ENCODE data around the gene SLC2A14.
"Not testable (repeated sequence)": the region's sequence is repeated elsewhere in the genome, so short reads cannot be mapped to it uniquely, and the experiment has no call there.

SLC2A14 gene

DNA sequence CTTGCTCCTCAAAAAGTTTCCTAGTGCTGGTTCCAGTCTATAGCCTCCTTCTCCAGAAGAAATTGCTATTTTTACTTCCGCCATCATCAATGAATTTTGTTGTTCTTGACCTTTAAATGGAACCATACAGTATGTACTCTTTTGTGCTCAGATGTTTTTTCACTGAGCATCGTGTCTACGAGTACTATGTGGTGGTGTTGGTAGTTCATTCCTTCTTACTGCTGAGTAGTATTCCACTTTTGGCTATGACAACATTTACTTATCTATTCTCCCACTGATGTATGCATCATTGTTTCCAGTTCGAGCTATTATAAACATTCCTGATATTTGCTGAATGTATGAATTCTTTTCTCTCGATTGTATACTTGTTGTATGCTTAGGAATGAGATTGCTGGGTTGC is 28.6 kb downstream of the SLC2A14 start:
- no peaks in the 10 kb centered on the region for H3K9me2 ChIP-seq (replicated peaks; ENCODE audit: insufficient read depth, low read length)
- no peak overlapping the region for H3K4me3 ChIP-seq (ENCODE audit: low read length)
- no peak overlapping the region for H2AFZ ChIP-seq (ENCODE audit: low read length)
- DNase-seq, result no peak
- H3K79me2 ChIP-seq (ENCODE audit: low read length), result no peaks in the 10 kb centered on the region
- H3K36me3 ChIP-seq (replicated peaks; ENCODE audit: insufficient read depth, low read length), result no peaks in the 10 kb centered on the region
- no peak overlapping the region for H3K9ac ChIP-seq (ENCODE audit: low read length)
- no peak overlapping the region for H3K27ac ChIP-seq (ENCODE audit: low read length)
- H4K20me1 ChIP-seq (ENCODE audit: insufficient read depth, low read length), result no peaks in the 10 kb centered on the region
- H3F3A ChIP-seq (ENCODE audit: insufficient read depth, low read length), result no peaks in the 10 kb centered on the region
- H3K9me3 ChIP-seq (replicated peaks; ENCODE audit: insufficient read depth, low read length), result no peaks in the 10 kb centered on the region
- TF ChIP-seq EZH2 (optimal IDR thresholded peaks at IDR 0.05; ENCODE audit: low read depth, low read length) (no peak), EZH2phosphoT487 (IDR thresholded peaks at IDR 0.05; ENCODE audit: low read length) (no peak)
- TF ChIP-seq, protein P1, sequence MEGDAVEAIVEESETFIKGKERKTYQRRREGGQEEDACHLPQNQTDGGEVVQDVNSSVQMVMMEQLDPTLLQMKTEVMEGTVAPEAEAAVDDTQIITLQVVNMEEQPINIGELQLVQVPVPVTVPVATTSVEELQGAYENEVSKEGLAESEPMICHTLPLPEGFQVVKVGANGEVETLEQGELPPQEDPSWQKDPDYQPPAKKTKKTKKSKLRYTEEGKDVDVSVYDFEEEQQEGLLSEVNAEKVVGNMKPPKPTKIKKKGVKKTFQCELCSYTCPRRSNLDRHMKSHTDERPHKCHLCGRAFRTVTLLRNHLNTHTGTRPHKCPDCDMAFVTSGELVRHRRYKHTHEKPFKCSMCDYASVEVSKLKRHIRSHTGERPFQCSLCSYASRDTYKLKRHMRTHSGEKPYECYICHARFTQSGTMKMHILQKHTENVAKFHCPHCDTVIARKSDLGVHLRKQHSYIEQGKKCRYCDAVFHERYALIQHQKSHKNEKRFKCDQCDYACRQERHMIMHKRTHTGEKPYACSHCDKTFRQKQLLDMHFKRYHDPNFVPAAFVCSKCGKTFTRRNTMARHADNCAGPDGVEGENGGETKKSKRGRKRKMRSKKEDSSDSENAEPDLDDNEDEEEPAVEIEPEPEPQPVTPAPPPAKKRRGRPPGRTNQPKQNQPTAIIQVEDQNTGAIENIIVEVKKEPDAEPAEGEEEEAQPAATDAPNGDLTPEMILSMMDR (IDR thresholded peaks at IDR 0.05; ENCODE audit: low read length), result no peak
- no peaks in the 10 kb centered on the region for H3K4me1 ChIP-seq (ENCODE audit: low read length)
- no peaks in the 10 kb centered on the region for H3K27me3 ChIP-seq (replicated peaks; ENCODE audit: insufficient read depth, low read length)
- H3K4me2 ChIP-seq (ENCODE audit: low read depth, low read length), result no peak overlapping the region

DNA sequence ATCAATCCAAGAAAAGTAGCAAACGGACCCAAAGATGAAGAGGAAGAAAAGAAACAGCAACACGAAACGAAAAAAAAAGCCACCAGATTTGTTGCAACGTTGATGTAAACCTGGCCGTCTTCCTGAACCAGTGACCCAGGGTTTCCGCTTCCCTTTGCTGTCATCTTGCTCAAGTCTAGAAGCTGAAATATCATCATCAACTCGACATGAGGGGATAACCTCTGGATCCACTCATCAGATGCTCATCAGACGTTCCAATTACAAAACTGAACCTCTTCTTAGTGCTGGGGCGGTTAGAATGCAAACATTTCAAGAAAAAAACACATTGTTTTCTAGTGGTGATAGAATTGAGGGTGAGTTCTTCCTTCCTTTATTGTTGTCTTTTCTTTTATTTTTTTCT is 29.1 kb downstream of the SLC2A14 start:
- not testable (repeated sequence) for H3K27ac ChIP-seq (ENCODE audit: low read length); H3K4me1 ChIP-seq (ENCODE audit: low read length); H3K9me3 ChIP-seq (replicated peaks; ENCODE audit: insufficient read depth, low read length); H4K20me1 ChIP-seq (ENCODE audit: insufficient read depth, low read length); H3K4me3 ChIP-seq (ENCODE audit: low read length); H3K9me2 ChIP-seq (replicated peaks; ENCODE audit: insufficient read depth, low read length); DNase-seq; H3K27me3 ChIP-seq (replicated peaks; ENCODE audit: insufficient read depth, low read length); H3K4me2 ChIP-seq (ENCODE audit: low read depth, low read length); H3K79me2 ChIP-seq (ENCODE audit: low read length); H3K9ac ChIP-seq (ENCODE audit: low read length); H2AFZ ChIP-seq (ENCODE audit: low read length); H3K36me3 ChIP-seq (replicated peaks; ENCODE audit: insufficient read depth, low read length); H3F3A ChIP-seq (ENCODE audit: insufficient read depth, low read length)

DNA sequence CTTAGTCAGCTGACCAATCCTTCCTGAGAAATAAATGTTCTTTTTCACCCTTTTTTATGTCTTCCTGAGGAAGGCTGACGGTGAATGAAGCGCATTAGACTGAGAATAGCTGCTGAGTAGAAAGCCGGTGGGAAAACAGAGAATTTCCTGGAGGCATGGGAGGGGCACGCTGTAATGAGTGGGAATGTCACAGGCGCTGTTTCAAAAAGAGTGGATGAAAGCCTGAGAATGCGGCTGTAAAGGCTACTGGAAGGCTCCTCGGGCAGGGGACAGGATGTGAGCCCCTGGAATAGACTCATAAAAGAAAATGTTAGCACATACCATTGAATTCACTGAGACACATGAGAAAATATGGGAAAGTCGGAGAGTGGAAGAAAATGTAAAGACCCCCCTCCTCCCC is 29.6 kb downstream of the SLC2A14 start:
- not testable (repeated sequence) for H4K20me1 ChIP-seq (ENCODE audit: insufficient read depth, low read length); H3K4me2 ChIP-seq (ENCODE audit: low read depth, low read length); H3K27ac ChIP-seq (ENCODE audit: low read length); H3K27me3 ChIP-seq (replicated peaks; ENCODE audit: insufficient read depth, low read length); H3K9ac ChIP-seq (ENCODE audit: low read length); H3F3A ChIP-seq (ENCODE audit: insufficient read depth, low read length); DNase-seq; H3K9me2 ChIP-seq (replicated peaks; ENCODE audit: insufficient read depth, low read length); H3K4me1 ChIP-seq (ENCODE audit: low read length); H2AFZ ChIP-seq (ENCODE audit: low read length); H3K9me3 ChIP-seq (replicated peaks; ENCODE audit: insufficient read depth, low read length); H3K4me3 ChIP-seq (ENCODE audit: low read length); H3K36me3 ChIP-seq (replicated peaks; ENCODE audit: insufficient read depth, low read length); H3K79me2 ChIP-seq (ENCODE audit: low read length)

DNA sequence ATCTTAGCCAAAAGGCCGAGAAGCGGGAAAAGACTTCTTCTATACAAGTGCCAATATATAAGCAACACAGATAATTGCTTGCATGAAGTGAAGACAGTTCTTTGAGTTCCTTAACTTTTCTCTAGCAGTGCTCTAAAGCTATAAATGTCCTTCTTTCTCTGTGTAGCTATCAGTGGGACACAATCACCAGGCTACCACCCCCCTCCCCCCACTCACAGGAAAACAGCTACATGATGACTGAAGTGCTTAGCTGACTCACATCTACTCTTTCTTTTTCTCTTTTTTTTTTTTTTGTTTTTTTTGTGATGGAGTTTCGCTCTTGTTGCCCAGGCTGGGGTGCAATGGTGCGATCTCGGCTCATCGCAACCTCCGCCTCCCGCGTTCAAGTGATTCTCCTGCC is 30.3 kb downstream of the SLC2A14 start:
- not testable (repeated sequence) for DNase-seq; H3K4me3 ChIP-seq (ENCODE audit: low read length); H3K27me3 ChIP-seq (replicated peaks; ENCODE audit: insufficient read depth, low read length); H3K79me2 ChIP-seq (ENCODE audit: low read length); H3K27ac ChIP-seq (ENCODE audit: low read length); H3K4me2 ChIP-seq (ENCODE audit: low read depth, low read length); H4K20me1 ChIP-seq (ENCODE audit: insufficient read depth, low read length); H2AFZ ChIP-seq (ENCODE audit: low read length); H3F3A ChIP-seq (ENCODE audit: insufficient read depth, low read length); H3K9me2 ChIP-seq (replicated peaks; ENCODE audit: insufficient read depth, low read length); H3K9ac ChIP-seq (ENCODE audit: low read length); H3K9me3 ChIP-seq (replicated peaks; ENCODE audit: insufficient read depth, low read length); H3K4me1 ChIP-seq (ENCODE audit: low read length); H3K36me3 ChIP-seq (replicated peaks; ENCODE audit: insufficient read depth, low read length)

DNA sequence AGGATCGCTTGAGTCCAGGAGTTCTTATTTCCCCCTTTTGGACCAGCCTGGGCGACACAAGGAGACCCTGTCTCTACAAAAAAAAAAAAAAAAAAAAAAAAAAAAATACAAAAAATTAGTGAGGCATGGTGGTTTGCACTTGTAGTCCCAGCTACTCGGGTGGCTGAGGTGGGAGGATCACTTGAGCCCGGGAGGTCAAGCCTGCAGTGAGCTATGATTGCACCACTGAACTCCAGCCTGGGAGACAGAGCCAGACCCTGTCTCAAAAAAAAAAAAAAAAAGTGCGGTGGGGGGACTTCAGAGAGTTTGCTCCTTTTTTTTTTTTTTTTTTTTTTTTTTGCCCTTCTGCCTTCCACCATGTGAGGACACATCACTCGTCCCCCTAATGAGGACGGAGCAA is 32.9 kb downstream of the SLC2A14 start:
- not testable (repeated sequence) for H4K20me1 ChIP-seq (ENCODE audit: insufficient read depth, low read length); H3K79me2 ChIP-seq (ENCODE audit: low read length); H3K36me3 ChIP-seq (replicated peaks; ENCODE audit: insufficient read depth, low read length); H3K27me3 ChIP-seq (replicated peaks; ENCODE audit: insufficient read depth, low read length); H3K4me2 ChIP-seq (ENCODE audit: low read depth, low read length); H3K27ac ChIP-seq (ENCODE audit: low read length); H3K9me3 ChIP-seq (replicated peaks; ENCODE audit: insufficient read depth, low read length); DNase-seq; H3K9ac ChIP-seq (ENCODE audit: low read length); H2AFZ ChIP-seq (ENCODE audit: low read length); H3F3A ChIP-seq (ENCODE audit: insufficient read depth, low read length); H3K4me1 ChIP-seq (ENCODE audit: low read length); H3K9me2 ChIP-seq (replicated peaks; ENCODE audit: insufficient read depth, low read length); H3K4me3 ChIP-seq (ENCODE audit: low read length)

DNA sequence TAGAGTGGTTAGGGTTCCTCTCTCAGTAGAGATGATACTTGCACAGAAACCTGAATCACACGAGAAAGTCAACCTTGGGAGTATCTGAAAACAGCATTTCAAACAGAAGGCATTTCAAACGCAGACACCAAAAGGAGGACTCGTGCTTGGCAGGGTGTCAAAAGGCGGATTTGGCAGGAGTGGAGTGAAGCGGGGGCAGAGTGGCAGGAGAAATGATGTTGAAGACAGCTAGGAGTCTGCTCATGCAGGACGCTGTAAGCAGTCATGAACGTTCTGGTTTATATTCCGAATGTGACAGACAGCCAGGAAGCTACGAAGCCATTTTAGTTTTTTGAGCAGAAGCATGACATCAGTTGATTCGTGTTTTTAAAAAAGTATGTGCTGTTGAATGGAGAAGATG is 33.5 kb downstream of the SLC2A14 start:
- H3K27me3 ChIP-seq (replicated peaks; ENCODE audit: insufficient read depth, low read length); H3K4me1 ChIP-seq (ENCODE audit: low read length); DNase-seq; H3F3A ChIP-seq (ENCODE audit: insufficient read depth, low read length); H3K27ac ChIP-seq (ENCODE audit: low read length); H3K9ac ChIP-seq (ENCODE audit: low read length); H2AFZ ChIP-seq (ENCODE audit: low read length); H3K4me2 ChIP-seq (ENCODE audit: low read depth, low read length); H3K79me2 ChIP-seq (ENCODE audit: low read length); H3K4me3 ChIP-seq (ENCODE audit: low read length); H3K9me3 ChIP-seq (replicated peaks; ENCODE audit: insufficient read depth, low read length); H3K36me3 ChIP-seq (replicated peaks; ENCODE audit: insufficient read depth, low read length); H3K9me2 ChIP-seq (replicated peaks; ENCODE audit: insufficient read depth, low read length); H4K20me1 ChIP-seq (ENCODE audit: insufficient read depth, low read length): not testable (repeated sequence)
